HG03442 (cell line): Measurements from ENCODE around the gene HOXD10.

Experiments
- ATAC-seq: cut with Tn5 transposase; IDR thresholded peaks from one replicate; pipeline ENCODE4 v1.9.1; 2021; ENCODE audit warnings: mild to moderate bottlenecking, moderate library complexity; ENCODE audit not compliant: unreplicated experiment

HOXD10 gene

DNA sequence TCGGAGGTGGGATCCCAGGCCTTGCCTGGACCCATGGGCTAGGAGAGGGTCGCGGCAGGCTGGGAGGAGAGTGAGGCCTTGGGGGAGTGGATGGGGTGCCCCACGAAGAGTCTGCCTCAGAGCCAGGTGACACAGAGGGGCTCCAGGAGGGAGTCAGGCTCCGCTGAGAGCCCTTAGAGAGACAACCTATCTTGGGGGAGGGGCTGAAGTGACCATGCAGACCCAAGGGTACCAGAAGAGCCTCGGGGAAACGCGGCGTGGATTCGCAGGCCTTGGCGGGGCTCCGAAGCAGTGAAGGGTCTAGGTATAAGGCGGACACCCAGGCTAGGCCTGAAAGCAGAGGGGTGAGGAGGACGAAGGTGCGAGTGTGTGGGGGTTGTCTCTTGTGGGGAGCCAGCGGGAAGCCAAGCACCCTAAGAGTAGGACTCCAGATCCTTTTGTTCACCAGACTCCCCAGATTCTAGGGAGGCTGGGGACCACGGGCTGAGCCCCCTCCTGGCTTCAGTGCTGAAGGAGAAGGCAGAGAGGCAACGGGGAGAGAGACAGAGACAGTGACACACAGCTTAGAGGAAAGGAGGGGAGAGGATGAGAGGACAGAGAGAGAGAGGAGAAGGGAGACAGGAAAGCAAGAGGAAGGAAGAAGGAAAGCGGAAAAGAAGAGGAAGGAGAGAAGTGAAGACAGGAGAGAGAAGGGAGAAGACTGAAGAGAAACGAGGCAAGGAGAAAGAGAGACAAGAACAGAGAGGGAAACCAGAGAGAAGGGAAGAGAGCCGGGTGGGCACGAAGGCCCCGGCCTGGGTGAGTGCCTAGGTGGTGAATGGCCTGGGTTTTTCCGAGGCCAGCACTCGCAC, 10.6 kb upstream of the HOXD10 start:
- no peak for ATAC-seq

DNA sequence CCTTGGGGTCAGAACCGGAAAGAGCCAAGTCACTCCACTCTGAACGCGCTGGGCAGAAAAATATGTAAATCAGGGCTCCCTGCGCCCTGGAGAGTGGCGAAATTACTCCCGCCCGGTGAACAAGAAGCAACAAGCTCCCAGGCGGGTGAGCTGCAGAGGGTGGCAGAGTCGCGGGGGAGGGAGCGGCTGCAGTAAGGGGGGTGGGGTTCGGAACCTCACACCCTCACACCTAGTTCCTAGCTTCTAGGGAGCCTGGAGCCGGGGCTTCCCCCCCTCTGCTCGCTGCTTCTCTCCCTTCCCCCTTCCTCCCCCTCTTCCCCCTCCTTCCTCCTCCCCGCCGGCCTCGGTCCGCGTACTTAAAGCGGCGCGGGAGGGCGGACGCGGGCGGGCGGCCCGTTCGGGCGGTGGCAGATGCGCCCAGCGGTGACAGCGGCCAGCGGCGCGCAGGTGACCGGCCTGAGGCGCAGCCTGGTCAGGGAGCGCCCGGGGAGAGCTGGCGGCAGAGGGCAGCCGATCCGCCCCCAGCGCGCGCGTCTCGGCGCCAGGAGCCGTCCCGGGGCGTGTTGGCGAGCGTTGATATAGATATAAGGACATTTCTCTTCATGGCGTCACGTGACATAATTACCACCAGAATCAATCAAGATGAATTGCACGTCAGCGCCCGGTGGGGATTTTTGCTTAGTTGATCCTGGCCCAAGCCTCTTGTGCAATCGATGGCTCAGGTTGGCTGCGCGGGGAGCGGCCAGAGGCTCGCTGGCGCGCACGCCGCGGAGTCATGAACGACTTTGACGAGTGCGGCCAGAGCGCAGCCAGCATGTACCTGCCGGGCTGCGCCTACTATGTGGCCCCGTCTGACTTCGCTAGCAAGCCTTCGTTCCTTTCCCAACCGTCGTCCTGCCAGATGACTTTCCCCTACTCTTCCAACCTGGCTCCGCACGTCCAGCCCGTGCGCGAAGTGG, 9.7 kb upstream of the HOXD10 start, which contains the start of gene HOXD11:
Gene HOXD11 (plus strand): TSS at position 700 of the 959 bp plus-strand sequence. CDS start 76 bp downstream, at position 776.
- no peak for ATAC-seq

DNA sequence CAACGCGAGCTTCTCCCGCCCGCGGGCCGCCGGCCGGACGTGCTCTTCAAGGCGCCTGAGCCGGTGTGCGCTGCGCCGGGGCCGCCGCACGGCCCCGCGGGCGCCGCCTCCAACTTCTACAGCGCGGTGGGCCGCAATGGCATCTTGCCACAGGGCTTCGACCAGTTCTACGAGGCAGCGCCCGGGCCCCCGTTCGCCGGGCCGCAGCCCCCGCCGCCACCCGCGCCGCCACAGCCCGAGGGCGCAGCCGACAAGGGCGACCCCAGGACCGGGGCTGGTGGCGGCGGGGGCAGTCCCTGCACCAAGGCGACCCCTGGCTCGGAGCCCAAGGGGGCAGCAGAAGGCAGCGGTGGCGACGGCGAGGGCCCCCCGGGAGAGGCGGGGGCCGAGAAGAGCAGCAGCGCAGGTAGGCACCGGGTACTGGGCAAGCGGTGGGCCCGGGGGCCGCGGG, 8.8 kb upstream of the HOXD10 start:
- ATAC-seq, result no peak

DNA sequence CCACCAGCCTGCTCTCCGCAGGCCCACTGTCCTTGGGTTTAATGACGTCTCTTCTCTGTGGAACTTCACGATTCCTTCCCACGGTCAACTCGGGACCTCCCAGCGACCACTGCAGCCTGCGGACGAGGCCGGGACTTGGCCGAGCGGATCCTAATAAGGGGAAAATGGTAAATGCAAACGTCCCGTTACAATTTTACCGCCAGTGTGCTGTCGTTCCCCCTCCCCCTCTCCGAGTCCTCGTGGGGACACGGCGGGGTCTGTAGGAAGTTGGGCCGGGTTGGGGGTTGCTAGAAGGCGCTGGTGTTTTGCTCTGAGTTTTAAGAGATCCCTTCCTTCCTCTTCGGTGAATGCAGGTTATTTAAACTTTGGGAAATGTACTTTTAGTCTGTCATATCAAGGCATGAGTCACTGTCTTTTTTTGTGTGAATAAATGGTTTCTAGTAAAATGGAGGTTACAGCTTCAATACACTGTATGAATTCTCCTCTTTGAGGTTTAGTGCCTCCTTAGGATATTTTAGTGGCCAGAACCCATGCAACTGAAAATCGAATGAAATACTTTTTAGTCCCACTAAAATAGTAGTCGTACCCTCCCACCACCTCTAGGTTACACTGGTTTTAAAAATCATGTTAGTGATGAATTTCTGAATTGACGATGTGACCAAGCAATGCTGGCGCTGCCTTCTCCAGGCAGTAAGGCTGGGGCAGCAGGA, 7.2 kb upstream of the HOXD10 start:
- no peak for ATAC-seq

DNA sequence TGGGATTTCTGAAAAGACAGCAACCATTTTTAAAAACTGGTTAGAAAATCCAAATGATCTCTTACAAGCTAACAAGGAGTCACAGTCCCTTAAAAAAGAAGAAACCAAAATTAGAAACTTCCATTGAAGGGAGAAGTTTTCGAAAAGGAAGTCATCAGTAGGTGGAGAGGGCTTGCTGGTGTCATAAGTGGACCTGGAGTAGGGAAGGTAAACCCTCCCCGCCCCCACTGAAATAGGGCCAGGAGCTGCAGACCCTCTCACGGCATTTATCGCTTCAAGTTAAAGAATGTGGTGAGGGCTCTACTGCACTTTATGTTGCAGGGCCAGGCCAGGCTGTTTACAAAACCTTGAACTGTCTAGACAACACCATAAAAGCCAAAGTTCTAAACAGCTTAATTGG, 6.6 kb upstream of the HOXD10 start:
- no peak for ATAC-seq

DNA sequence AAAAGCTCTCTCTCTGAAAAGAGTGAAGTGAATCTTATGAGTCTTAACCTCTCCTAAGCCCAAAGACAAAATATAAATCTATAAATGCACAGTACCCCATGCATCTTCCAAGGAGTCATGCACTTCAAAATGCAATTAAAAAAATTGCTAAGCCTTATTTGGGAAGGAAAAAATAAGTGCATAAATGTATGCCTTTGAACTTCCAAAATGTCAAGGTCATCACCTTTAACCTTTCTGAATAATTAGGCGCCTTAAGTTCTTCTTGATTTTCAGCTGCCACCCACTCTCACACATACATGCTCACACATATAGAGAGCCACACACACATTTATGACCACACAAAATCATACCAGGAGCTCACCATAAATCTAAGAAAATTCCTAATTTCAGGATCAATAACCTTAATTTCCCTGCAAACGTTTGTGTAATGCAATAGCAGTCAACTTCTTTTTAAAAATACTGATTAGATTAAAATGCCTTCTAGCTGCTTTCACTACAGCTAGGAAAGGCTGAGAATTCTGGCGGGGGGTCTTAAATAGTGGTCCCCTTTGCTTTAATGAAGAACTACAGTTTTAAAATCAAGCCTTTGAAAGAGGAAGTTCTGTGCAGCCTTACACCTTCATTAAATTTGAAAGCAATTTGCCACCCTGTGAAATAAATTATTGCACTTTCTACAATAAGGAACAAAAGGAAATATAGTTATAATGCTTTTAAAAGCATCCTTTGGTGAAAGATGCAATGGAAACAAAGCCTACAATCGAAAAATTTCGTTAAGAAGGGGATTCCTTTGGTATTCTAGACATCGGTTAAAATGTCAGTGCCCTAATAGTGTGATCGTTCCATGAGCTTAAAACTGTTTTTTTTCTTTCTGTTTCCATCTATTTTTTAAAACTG, 5.9 kb upstream of the HOXD10 start:
- ATAC-seq, result no peak

DNA sequence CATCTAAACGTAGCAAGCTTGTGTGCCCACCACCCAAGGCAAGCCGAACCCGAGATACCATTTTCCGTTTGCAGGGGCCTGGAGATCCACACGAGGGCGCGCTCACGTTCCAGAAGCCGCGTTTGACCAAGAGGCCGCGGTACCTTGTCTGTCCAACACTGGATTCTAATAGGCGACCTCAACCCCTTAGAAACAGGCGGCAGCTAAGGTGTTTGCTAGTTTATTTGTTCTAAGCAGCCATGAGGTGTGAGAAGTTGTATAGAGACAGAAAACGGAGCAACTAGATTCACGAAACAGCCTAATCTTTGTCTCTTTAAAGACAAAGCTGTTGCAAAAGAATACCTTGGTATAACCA, 5.3 kb upstream of the HOXD10 start:
- no peak for ATAC-seq

DNA sequence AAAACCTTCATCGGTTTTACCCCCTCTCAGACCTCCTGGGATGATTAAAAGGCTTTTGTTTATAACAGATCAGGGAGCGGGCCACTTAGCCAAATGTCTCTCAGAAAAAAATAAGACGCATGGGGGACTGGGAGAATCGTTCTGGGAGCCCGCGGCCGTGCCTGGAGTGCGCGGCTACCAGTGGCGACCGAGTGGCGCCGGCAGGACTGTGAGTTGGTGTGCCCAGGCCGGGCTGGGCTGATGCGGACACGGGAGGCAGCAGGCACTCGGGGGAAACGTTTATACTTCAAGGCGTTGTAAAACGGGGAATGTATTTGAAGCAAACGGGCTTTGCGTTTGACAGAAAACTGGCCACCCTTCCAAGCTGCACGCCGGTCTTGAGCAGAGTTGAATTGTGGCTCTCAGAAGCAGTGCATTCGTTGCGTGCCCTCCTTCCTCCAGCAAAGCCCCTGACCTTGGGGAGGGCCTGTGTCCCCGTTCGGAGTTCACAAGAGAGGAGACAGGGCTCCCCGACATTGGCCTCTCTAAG, 4.7 kb upstream of the HOXD10 start:
- ATAC-seq, result no peak

DNA sequence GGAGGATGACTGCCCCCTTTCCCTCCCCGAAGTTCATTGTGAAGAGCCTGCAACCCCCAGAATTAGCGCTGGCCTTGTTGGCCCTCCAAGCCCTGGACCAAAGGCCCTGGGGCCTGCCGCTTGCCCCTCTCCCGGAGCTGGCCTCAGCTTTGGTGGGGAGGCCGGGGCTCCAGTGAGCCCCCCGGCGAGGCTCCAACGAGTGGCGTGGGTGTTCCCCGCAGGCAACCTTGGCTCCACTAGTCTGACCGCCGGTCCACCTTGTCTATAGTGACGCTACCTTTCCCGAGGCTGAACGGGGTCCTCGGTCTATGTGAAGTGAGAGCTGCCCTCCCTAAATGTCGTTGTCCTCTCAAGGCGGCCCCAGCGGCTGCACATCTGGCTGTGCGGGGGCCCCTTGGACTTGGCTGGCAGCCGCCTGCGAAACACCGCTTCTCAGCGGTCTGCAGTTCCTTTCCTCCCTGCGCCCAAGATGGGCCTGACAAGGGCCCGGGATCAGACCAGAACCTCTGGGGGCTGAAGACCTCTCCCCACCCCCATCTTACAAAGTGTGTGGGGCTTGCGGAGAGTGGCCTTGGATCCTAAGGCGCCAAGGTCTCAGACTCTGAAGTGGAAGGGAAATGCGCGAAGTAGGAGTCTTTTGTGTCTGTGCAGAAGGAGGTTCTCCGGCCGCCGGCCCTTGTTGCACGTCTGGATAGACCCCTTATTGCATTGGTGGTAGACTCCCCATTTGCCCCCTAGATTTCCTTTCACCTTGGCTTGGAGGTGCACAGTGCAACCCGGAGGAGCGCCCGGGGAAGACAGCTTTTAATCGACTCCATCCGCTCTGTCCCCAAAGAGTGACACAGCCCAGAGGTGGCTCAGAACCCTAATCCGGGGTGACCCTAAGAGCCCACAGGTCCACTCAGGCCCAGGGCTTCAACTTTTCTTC, 3.9 kb upstream of the HOXD10 start:
- no peak for ATAC-seq

DNA sequence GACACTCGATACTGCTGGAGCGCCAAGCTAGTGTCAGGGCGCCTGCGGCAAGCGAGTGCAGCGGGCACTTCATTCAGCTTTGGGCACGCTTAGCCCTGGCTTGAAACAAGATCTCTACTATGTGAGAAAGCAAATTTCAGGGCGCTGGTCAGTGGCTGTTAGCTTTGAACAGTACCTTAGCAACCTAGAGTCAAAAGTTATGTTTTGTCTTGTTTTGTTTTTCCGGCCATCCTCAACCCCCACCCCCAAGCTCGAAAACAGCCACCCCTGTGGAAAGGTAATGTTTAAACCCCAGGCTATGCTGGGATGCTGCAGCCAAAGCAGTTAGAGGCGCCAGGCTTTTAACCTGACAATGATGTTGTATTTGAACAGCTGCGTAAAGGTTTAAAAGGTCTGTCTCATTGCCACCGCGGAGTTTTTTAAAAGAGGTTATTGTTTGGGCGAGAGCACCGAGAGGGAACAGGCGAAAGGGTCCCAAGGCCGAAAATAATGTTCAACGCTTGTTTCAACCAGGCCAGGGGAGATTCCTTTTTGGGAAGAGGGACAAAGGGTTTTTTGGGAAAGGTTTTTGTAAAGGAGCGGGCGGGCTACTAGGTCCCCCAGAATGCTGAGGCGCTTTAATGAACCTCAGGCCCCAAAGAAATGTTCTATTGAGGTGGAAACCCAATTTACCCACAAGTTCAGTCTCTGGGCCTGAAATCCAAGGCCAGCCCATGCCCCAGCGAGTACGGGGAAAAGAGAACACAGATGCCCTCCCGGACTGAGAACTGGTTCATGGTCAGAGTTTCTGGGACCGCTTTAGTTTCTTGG, 2.3 kb upstream of the HOXD10 start:
- no peak for ATAC-seq

DNA sequence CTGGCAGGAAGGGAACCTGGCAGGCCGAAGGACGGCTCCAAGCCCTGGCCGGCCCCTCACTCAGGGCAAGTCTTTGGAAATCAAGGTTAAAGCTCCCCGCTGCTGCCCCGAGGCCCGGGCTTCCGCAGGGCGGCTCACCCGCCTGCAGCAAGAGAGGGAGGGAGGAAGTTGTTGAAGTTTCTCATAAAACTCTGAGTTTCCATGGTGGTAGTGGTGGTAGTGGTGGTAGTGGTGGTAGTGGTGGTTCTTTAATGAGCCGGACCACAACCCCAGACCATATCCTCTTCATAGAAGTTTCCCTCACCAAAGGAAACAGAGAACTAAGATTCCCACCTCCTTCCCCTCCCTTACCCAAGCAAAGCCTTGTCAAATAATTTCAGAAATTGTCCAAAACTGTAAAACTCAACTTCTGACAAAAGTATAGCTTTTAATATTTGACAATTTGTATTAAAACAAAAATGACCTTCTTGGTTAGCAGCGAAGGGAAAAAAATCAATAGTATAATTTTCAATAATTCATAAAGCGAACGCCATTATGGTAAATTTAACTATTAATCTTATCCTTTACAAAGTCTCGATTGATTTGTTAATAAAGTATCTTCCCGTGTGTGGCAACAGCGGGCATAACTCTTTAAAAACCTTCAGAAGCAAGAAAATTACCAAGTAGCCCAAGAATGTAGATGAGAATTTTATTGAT, 1.5 kb upstream of the HOXD10 start:
- ATAC-seq, result no peak

DNA sequence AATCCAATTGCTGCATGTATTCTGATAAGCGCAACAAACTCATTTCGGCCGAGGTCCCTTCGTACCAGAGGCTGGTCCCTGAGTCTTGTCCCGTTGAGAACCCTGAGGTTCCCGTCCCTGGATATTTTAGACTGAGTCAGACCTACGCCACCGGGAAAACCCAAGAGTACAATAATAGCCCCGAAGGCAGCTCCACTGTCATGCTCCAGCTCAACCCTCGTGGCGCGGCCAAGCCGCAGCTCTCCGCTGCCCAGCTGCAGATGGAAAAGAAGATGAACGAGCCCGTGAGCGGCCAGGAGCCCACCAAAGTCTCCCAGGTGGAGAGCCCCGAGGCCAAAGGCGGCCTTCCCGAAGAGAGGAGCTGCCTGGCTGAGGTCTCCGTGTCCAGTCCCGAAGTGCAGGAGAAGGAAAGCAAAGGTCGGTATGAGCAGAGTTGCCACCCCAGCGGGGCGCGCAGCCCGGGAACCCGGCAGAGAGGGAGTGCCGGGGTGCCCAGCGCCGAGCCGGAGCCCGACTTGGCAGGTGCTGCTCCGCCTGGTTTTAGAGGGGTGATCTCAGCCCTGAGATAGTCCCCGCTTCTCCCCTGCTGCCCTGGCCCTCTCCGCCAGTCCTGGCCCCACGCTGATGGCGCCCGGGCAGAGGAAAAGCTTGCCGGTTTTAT, 714 bp downstream of the HOXD10 start:
- no peak for ATAC-seq

DNA sequence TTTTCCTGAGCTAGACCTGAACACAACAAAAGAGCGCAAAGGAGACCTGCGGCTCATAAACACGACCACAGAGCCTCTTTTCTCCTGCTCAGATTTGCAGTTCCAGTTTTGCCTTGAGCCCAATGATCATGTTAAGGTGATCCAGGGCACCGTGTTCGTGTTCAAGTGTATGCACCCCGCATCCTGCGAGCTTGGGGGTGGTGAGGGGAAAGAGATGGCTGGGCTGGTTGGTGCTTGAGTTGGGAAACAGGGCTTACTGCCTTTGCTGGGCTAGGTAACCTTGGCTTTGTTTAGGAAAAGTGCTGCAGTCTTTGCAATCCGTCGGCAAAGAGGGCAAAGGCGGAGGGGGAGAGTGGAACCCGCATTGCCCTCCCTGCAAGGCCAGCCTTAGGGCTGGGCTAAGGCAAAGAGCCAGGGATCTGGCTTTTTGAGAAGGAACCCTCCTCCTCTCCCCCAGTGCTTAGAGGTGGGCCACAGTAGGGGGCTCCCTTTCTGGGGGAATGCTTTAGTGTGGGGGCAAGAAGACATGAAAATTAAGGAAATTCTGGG, 1.3 kb downstream of the HOXD10 start:
- no peak for ATAC-seq

DNA sequence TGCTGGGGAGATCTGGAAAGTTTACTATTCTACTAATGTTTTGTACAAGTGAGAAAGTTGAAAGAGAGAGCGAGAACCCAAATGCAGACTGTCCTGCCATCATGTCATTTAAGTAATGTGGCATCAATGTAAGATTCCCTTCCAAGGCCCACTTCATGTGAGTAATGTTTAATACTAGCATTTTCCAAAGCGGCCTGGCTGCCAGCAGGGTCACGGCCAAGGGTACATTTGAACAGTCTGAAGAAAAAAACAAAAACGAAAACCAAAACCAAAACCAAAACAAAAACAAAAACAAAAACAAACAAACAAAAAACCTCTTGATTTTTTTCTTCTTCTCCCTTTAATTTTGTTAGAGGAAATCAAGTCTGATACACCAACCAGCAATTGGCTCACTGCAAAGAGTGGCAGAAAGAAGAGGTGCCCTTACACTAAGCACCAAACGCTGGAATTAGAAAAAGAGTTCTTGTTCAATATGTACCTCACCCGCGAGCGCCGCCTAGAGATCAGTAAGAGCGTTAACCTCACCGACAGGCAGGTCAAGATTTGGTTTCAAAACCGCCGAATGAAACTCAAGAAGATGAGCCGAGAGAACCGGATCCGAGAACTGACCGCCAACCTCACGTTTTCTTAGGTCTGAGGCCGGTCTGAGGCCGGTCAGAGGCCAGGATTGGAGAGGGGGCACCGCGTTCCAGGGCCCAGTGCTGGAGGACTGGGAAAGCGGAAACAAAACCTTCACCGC, 2.2 kb downstream of the HOXD10 start:
- no peak for ATAC-seq

DNA sequence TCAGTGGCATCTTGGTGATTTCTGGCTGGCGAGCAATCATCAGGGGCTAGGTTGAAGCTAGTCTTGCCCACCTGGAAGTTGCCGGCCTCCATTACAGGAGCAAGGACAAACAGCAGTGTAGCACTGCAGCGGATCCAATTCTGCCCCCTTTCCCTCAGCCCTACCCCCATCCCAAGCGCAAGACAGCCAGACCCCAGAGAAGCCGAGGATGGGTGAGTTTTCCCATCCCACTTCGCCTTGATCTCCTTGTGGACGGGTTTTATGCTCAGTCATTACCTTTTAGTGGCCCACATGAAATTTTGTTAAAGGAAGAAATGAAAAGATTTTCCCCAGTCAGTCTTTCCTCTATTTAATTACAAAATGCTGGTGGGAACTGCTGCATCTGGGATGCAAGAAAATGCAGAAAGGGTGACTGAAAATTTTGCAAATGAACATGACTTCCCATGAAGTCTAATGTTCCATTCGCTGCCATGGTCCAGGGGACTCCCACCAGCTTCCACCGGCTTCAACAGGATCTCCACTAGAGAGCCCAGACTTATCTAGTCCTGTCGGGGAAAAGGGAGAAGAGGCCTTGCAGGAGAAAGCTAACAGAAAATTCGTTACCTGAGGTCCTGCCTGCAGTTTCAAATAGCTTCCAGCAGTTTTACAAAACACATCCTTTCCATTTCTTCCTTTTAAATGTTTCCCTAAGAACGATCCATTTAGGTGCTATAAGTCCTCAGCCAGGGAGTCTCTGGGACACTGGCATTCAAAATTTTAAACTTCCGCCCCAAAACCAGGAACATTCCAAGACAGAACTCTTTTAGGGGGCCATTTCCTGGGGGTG, 4.0 kb downstream of the HOXD10 start:
- ATAC-seq, result no peak
